BJ (cell line): ENCODE data around the gene TSPAN7. TPM values are rescaled to one million over a fixed set of nuclear protein-coding genes. Genes with fewer than 3 reads are reported as not detected.

Source experiments
- CTCF ChIA-PET: fragments of 350-600 bp; formaldehyde crosslinking; extraction: SDS; loops from one replicate; lab custom pipeline; 2021; ENCODE audit warnings: antibody characterized with exemption, inconsistent platforms; lab: Yijun Ruan, JAX
- POLR2A ChIA-PET: fragments of 300-600 bp; sonication (Branson Sonifier 250); formaldehyde crosslinking; extraction: SDS; loops from one replicate; lab custom pipeline; 2021; ENCODE audit warnings: antibody characterized with exemption; lab: Charles Lee
- DNase-seq: peaks from one replicate; pipeline ENCODE4 v3.0.0-alpha.2; 2011; ENCODE audit warnings: low read depth
- H3K27me3 ChIP-seq: 2 replicates; pipeline ENCODE4 v1.6.0; 2011; ENCODE audit warnings: low read length; ENCODE audit not compliant: control insufficient read depth, insufficient read depth
- H3K36me3 ChIP-seq: 2 replicates; pipeline ENCODE4 v1.5.1; 2011; ENCODE audit warnings: low read length; ENCODE audit not compliant: control insufficient read depth, insufficient read depth
- H3K4me3 ChIP-seq: 2 replicates; pipeline ENCODE4 v1.5.1; 2011; ENCODE audit warnings: low read depth, mild to moderate bottlenecking, control low read depth, low read length
- CTCF ChIP-seq: IDR thresholded peaks from 2 replicates; pipeline ENCODE4 v1.5.1; 2011; ENCODE audit warnings: low read depth, mild to moderate bottlenecking, control low read depth, inconsistent platforms, low read length, moderate library complexity; ENCODE audit not compliant: insufficient read depth
- polyA plus RNA-seq: library from polyadenylated mRNA; depleted of rRNA; stranded (reverse); fragments of >200 nt; gene quantifications from 2 replicates; pipeline ENCODE4 v1.2.3, GENCODE V29; 2011; rRNA removed
- small RNA-seq: library from RNA; depleted of rRNA; stranded (forward); fragments of <200 nt; gene quantifications from one replicate; pipeline ENCODE3, GENCODE V24; 2012; ENCODE audit warnings: low replicate concordance, low read depth; ENCODE audit not compliant: insufficient read length

Gene TSPAN7
- polyA plus RNA-seq, 1 experiment = not detected

DNA sequence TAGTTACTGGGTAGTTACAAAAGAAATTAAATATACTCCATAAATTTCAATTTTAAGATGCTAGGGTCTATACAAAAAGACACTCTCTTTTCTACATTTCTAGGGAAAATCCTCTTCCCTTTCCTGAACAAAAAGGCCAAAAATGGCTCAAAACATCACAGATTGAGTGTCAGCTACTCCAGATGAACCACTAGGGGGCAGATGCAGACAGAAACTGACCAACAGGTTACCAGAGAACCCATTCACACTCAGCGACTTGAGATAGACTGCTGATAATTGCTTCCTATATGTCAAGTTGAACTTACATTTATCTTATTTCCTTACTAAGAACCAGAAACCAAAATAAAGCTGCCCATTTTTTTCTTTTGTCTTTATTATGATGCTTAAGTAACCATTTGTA is 156.5 kb downstream of the TSPAN7 start:
- H3K4me3 ChIP-seq = no peak overlapping the region
- CTCF ChIA-PET = interaction anchor here (1.1 to 1.7 kb wide), 2 partner anchors 9 to 19 kb away, joined by 3 to 4 read pairs; no protein-coding TSS in a partner anchor
- no peaks in the 10 kb centered on the region for H3K36me3 ChIP-seq
- POLR2A ChIA-PET = no interaction called here
- DNase-seq = no peak
- no peaks in the 10 kb centered on the region for H3K27me3 ChIP-seq
- peak; percentile 53 for TF ChIP-seq CTCF

DNA sequence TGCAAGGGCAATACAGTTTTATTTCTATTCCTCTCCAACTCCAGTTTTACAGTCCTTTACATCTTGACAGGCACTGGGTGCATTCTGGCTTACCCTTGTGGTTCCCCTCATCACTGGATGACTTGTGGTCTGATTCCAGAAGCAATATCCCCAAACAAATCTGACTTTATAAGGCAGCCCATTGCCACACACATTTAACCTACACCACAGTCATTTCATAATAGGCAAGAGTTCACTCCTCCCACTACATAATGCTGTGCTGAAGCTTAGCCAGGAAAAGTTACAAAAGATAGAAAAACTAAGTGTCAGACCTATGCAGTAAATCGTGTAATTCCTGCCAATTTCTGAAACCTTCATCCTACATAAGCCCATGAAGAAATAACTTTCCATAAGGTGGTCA is 157.0 kb downstream of the TSPAN7 start:
- TF ChIP-seq CTCF = no peak
- no peak for DNase-seq
- Histone ChIP-seq H3K36me3 (no peaks in the 10 kb centered on the region), H3K27me3 (no peaks in the 10 kb centered on the region), H3K4me3 (no peak overlapping the region)
- ChIA-PET POLR2A (no interaction called here), CTCF (interaction anchor here (1.1 to 1.7 kb wide), 2 partner anchors 9 to 20 kb away, joined by 3 to 4 read pairs; no protein-coding TSS in a partner anchor)

GRCh38 chrX:38726612-38727011 is 165.3 kb downstream of the TSPAN7 start:
- no peak for DNase-seq
- Histone ChIP-seq H3K27me3 (no peaks in the 10 kb centered on the region), H3K4me3 (no peak overlapping the region), H3K36me3 (no peaks in the 10 kb centered on the region)
- POLR2A ChIA-PET = no interaction called here
- CTCF ChIA-PET = no interaction called here
- no peak for TF ChIP-seq CTCF

- TF ChIP-seq CTCF = no peak
- no peaks in the 10 kb centered on the region for H3K36me3 ChIP-seq
- ChIA-PET POLR2A (no interaction called here), CTCF (no interaction called here)
- H3K27me3 ChIP-seq = no peaks in the 10 kb centered on the region
- no peak overlapping the region for H3K4me3 ChIP-seq
- DNase-seq = no peak
Observed at GRCh38 chrX:38727668-38728067, 166.3 kb downstream of the TSPAN7 start.

DNA sequence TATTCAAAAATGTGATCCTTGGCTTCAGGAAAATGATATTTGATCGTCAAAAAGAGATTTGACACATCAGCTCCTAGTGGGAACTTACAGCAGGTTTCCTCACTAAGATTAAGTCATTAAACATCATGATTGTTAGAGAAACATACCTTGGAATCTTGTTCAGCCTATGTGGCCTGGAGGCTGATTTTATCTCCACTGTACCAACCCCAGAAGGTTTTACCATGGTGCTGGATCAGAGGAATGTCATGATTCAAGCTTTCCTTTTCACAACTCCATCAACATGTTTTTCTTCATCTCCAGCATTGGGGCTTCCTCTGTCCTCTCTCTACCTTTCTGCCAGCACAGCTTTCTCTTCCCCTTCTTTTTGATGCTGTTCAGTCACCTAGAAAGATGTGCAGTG is 171.5 kb downstream of the TSPAN7 start:
- CTCF ChIA-PET = no interaction called here
- no peaks in the 10 kb centered on the region for H3K27me3 ChIP-seq
- no peak for DNase-seq
- no peak overlapping the region for H3K4me3 ChIP-seq
- no peaks in the 10 kb centered on the region for H3K36me3 ChIP-seq
- POLR2A ChIA-PET = no interaction called here
- no peak for TF ChIP-seq CTCF

Small RNA genes within 50 kb of the gene (small RNA-seq; reads per million reads assigned to genes)
- not detected for gene RNU7-7P

Other genes starting within 250 kb of the TSPAN7 start
- 0.93 and 1.8 TPM in 2 replicates for gene RPGR, start 234.0 kb upstream of the TSPAN7 start, polyA plus RNA-seq
- gene OTC, start 208.9 kb upstream of the TSPAN7 start, polyA plus RNA-seq = not detected in 2 replicates
- gene MID1IP1, start 239.9 kb downstream of the TSPAN7 start, polyA plus RNA-seq = 31.4 and 38.4 TPM in 2 replicates